Small intestine (tissue), 7 donors: ENCODE results near the gene DDX28. TPM values are rescaled to one million over a fixed set of nuclear protein-coding genes. Genes with fewer than 3 reads are reported as not detected.

Source experiments
- DNase-seq, 2 donors: peaks; one replicate each; pipeline versions ENCODE4 v3.0.0 to v3.0.0-alpha.2; 2013
- FAIRE-seq: peaks from 2 replicates; lab custom pipeline; 2012; peaks lifted over from hg19 to GRCh38; lab: Jason Lieb, UNC
- H3K27ac ChIP-seq, 3 donors: one replicate each; pipeline ENCODE4 v1.5.1; 2013; ENCODE audit warnings: low read length in 2 of 3, mild to moderate bottlenecking in 2 of 3, control low read depth in 1 of 3, inconsistent platforms in 1 of 3, low read depth in 1 of 3, moderate library complexity in 1 of 3
- H3K27me3 ChIP-seq, 3 donors: one replicate each; pipeline ENCODE4 v1.6.1; 2013; ENCODE audit warnings: low read length in 3 of 3, inconsistent platforms in 1 of 3; ENCODE audit not compliant: control insufficient read depth in 3 of 3, insufficient read depth in 3 of 3
- H3K36me3 ChIP-seq, 3 donors: one replicate each; pipeline ENCODE4 v1.6.1; 2013; ENCODE audit warnings: low read length in 3 of 3, inconsistent platforms in 1 of 3, low read depth in 1 of 3, mild to moderate bottlenecking in 1 of 3, moderate library complexity in 1 of 3; ENCODE audit not compliant: control insufficient read depth in 3 of 3, insufficient read depth in 2 of 3
- H3K4me1 ChIP-seq, 3 donors: one replicate each; pipeline ENCODE4 v1.6.1; 2013; ENCODE audit warnings: low read length in 2 of 3, inconsistent platforms in 1 of 3, low read depth in 1 of 3, mild to moderate bottlenecking in 1 of 3, moderate library complexity in 1 of 3; ENCODE audit not compliant: control insufficient read depth in 3 of 3, insufficient read depth in 2 of 3
- H3K4me3 ChIP-seq, 3 donors: one replicate each; pipeline ENCODE4 v1.5.1; 2013; ENCODE audit warnings: low read length in 3 of 3, control low read depth in 1 of 3, inconsistent platforms in 1 of 3, low read depth in 1 of 3, mild to moderate bottlenecking in 1 of 3, moderate library complexity in 1 of 3
- H3K9me3 ChIP-seq, 2 donors: one replicate each; pipeline ENCODE4 v1.6.1; 2013; ENCODE audit warnings: low read depth in 1 of 2, low read length in 1 of 2; ENCODE audit not compliant: control insufficient read depth in 2 of 2, insufficient read depth in 1 of 2
- WGBS, 3 donors: extraction: QIAGEN DNeasy Blood & Tissue Kit; methylation state at CpG; one replicate each; pipeline ENCODE4 v1.1.7; 2013; 5-methylcytosine and 5-hydroxymethylcytosine counted together
- polyA plus RNA-seq, 4 donors: library from polyadenylated mRNA; stranded (reverse) in 3 of 4; unstranded in 1 of 4; fragments of 200-250 nt in 3 of 4; fragments of 120-200 nt in 1 of 4; gene quantifications; one replicate each; pipeline versions ENCODE4 v1.2.1 to v1.2.3, GENCODE V29; 2013
- donor health status: healthy with polysubstance abuse.
- donor health status: control.
- donor health status: control.
- donor health status: Bipolar disorder and iron deficiency.
- donor health status: healthy.

Gene DDX28
- polyA plus RNA-seq, 4 donors = 3.8 to 14.6 (median 9.6) TPM

GRCh38 chr16:67988675-67989074 lies 34.4 kb downstream of the DDX28 start:
- DNase-seq = no peak
- Histone ChIP-seq H3K9me3 (no peaks in the 10 kb centered on the region), H3K4me3 (no peak overlapping the region), H3K4me1 (peaks cover 2 to 9% (median 3%) of the 10 kb centered on the region in 3 donors), H3K27me3 (no peaks in the 10 kb centered on the region), H3K36me3 (no peaks in the 10 kb centered on the region), H3K27ac (no peak overlapping the region)
- 84 to 89% (median 85%) methylated on average over 3 of the region's 3 CpGs for WGBS, 3 donors
- FAIRE-seq = no peak

- Histone ChIP-seq H3K4me1 (no peaks in the 10 kb centered on the region), H3K4me3 (no peak overlapping the region), H3K9me3 (no peaks in the 10 kb centered on the region), H3K36me3 (no peaks in the 10 kb centered on the region), H3K27me3 (peaks cover 0 to 3% (median 0%) of the 10 kb centered on the region in 3 donors), H3K27ac (peak overlapping the region in 1 of 3 donors; percentile 63)
- no peak for FAIRE-seq
- DNase-seq = no peak
- WGBS, 3 donors = 70 to 79% (median 76%) methylated on average over 11 of the region's 11 CpGs
These were observed 35.4 kb downstream of the DDX28 start for GRCh38 chr16:67987460-67988160.

- DNase-seq (no peak), FAIRE-seq (no peak)
- Histone ChIP-seq H3K4me3 (no peak overlapping the region), H3K4me1 (no peaks in the 10 kb centered on the region), H3K27me3 (peaks cover 0 to 3% (median 0%) of the 10 kb centered on the region in 3 donors), H3K27ac (peak overlapping the region in 1 of 3 donors; percentile 63), H3K9me3 (no peaks in the 10 kb centered on the region), H3K36me3 (no peaks in the 10 kb centered on the region)
- WGBS, 3 donors = 77 to 89% (median 82%) methylated on average over 5 of the region's 5 CpGs
These were observed 36.1 kb downstream of the DDX28 start for GRCh38 chr16:67986949-67987348.

- DNase-seq (no peak), FAIRE-seq (no peak)
- 93 to 97% (median 96%) methylated on average over 46 to 49 of the region's 49 CpGs for WGBS, 3 donors
- Histone ChIP-seq H3K4me1 (no peaks in the 10 kb centered on the region), H3K27me3 (peaks cover 0 to 14% (median 0%) of the 10 kb centered on the region in 3 donors), H3K4me3 (no peak overlapping the region), H3K36me3 (no peaks in the 10 kb centered on the region), H3K27ac (no peak overlapping the region), H3K9me3 (no peaks in the 10 kb centered on the region)
These were observed 40.9 kb downstream of the DDX28 start for GRCh38 chr16:67982011-67982696.

- no peak within 1 kb of the TSS for H3K4me3 ChIP-seq
- no peaks in the 10 kb centered on the region for H3K4me1 ChIP-seq
- H3K27ac ChIP-seq = no peak within 1 kb of the TSS
- peaks cover 0 to 14% (median 0%) of the 10 kb centered on the region in 3 donors for H3K27me3 ChIP-seq
- no peak for FAIRE-seq
- DNase-seq = no peak
- 61 to 71% (median 66%) methylated on average over 50 to 62 of the region's 62 CpGs for WGBS, 3 donors
- H3K9me3 ChIP-seq = no peaks in the 10 kb centered on the region
- H3K36me3 ChIP-seq = no peaks in the 10 kb centered on the region
These were observed 42.9 kb downstream of the DDX28 start, which contains the start of gene DPEP3 for GRCh38 chr16:67979955-67980678. DPEP3 (minus strand) TSS chr16:67980499; CDS start chr16:67980380, 119 bp downstream.

GRCh38 chr16:67977469-67978227 lies 45.4 kb downstream of the DDX28 start:
- 75 to 83% (median 76%) methylated on average over 9 of the region's 9 CpGs for WGBS, 3 donors
- H3K9me3 ChIP-seq = no peaks in the 10 kb centered on the region
- no peak overlapping the region for H3K4me3 ChIP-seq
- no peaks in the 10 kb centered on the region for H3K36me3 ChIP-seq
- H3K27me3 ChIP-seq = peaks cover 0 to 13% (median 0%) of the 10 kb centered on the region in 3 donors
- DNase-seq (no peak), FAIRE-seq (no peak)
- H3K4me1 ChIP-seq = no peaks in the 10 kb centered on the region
- H3K27ac ChIP-seq = no peak overlapping the region

- Histone ChIP-seq H3K27me3 (peaks cover 0 to 13% (median 0%) of the 10 kb centered on the region in 3 donors), H3K9me3 (no peaks in the 10 kb centered on the region), H3K4me3 (no peak overlapping the region), H3K4me1 (no peaks in the 10 kb centered on the region), H3K36me3 (no peaks in the 10 kb centered on the region), H3K27ac (no peak overlapping the region)
- FAIRE-seq = no peak
- no peak for DNase-seq
- WGBS, 3 donors = 53 to 65% (median 54%) methylated on average over 5 of the region's 5 CpGs
These were observed 46.0 kb downstream of the DDX28 start for GRCh38 chr16:67977005-67977404.

GRCh38 chr16:67976205-67976604 lies 46.8 kb downstream of the DDX28 start:
- H3K4me1 ChIP-seq = no peaks in the 10 kb centered on the region
- 90 to 92% (median 90%) methylated on average over 2 of the region's 2 CpGs for WGBS, 3 donors
- no peak overlapping the region for H3K27ac ChIP-seq
- FAIRE-seq (no peak), DNase-seq (no peak)
- H3K36me3 ChIP-seq = no peaks in the 10 kb centered on the region
- no peaks in the 10 kb centered on the region for H3K9me3 ChIP-seq
- no peak overlapping the region for H3K4me3 ChIP-seq
- H3K27me3 ChIP-seq = peaks cover 0 to 13% (median 0%) of the 10 kb centered on the region in 3 donors
